ENCODE measurements around the gene TTN. TPM values are rescaled to one million over a fixed set of nuclear protein-coding genes. Genes with fewer than 3 reads are reported as not detected.

The TTN gene
- total and polyA plus RNA-seq, 9 donors, result 0.17 to 12.9 (median 1.2) TPM

- TF ChIP-seq EP300 (IDR thresholded peaks at IDR 0.05) (no peak), POLR2A (IDR thresholded peaks at IDR 0.05) (no peak)
- TF ChIP-seq, protein P1, sequence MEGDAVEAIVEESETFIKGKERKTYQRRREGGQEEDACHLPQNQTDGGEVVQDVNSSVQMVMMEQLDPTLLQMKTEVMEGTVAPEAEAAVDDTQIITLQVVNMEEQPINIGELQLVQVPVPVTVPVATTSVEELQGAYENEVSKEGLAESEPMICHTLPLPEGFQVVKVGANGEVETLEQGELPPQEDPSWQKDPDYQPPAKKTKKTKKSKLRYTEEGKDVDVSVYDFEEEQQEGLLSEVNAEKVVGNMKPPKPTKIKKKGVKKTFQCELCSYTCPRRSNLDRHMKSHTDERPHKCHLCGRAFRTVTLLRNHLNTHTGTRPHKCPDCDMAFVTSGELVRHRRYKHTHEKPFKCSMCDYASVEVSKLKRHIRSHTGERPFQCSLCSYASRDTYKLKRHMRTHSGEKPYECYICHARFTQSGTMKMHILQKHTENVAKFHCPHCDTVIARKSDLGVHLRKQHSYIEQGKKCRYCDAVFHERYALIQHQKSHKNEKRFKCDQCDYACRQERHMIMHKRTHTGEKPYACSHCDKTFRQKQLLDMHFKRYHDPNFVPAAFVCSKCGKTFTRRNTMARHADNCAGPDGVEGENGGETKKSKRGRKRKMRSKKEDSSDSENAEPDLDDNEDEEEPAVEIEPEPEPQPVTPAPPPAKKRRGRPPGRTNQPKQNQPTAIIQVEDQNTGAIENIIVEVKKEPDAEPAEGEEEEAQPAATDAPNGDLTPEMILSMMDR (IDR thresholded peaks at IDR 0.05), result no peak
- Histone ChIP-seq H3K36me3 (no peaks in the 10 kb centered on the region), H3K27me3 (no peaks in the 10 kb centered on the region), H3K27ac (no peak overlapping the region), H3K4me3 (no peak overlapping the region), H3K4me1 (ENCODE audit: insufficient read depth) (no peaks in the 10 kb centered on the region), H3K9me3 (no peaks in the 10 kb centered on the region)
- WGBS, 3 donors, result 84 to 96% (median 93%) methylated on average over 2 of the region's 2 CpGs
- intact Hi-C loops (cut with DNase I), result no loop called here
- DNase-seq, result no peak
Observed at GRCh38 chr2:178811045-178811444, 3.8 kb upstream of the TTN start.

GRCh38 chr2:178810422-178810821 lies 3.2 kb upstream of the TTN start:
- no peaks in the 10 kb centered on the region for H3K9me3 ChIP-seq
- WGBS, 3 donors, result 89 to 94% (median 90%) methylated on average over 5 of the region's 5 CpGs
- no peaks in the 10 kb centered on the region for H3K36me3 ChIP-seq
- no peaks in the 10 kb centered on the region for H3K4me1 ChIP-seq (ENCODE audit: insufficient read depth)
- DNase-seq, result no peak
- no peak overlapping the region for H3K27ac ChIP-seq
- no peak overlapping the region for H3K4me3 ChIP-seq
- no peaks in the 10 kb centered on the region for H3K27me3 ChIP-seq
- TF ChIP-seq, protein P1 (IDR thresholded peaks at IDR 0.05), result no peak
- no peak for TF ChIP-seq EP300 (IDR thresholded peaks at IDR 0.05)
- no peak for TF ChIP-seq POLR2A (IDR thresholded peaks at IDR 0.05)
- intact Hi-C loops (cut with DNase I), result no loop called here

GRCh38 chr2:178806543-178806942 lies 680 bp downstream of the TTN start:
- 91 to 95% (median 93%) methylated on average over 1 of the region's 1 CpG for WGBS, 3 donors
- H3K9me3 ChIP-seq, result no peaks in the 10 kb centered on the region
- intact Hi-C loops (cut with DNase I), result no loop called here

DNA sequence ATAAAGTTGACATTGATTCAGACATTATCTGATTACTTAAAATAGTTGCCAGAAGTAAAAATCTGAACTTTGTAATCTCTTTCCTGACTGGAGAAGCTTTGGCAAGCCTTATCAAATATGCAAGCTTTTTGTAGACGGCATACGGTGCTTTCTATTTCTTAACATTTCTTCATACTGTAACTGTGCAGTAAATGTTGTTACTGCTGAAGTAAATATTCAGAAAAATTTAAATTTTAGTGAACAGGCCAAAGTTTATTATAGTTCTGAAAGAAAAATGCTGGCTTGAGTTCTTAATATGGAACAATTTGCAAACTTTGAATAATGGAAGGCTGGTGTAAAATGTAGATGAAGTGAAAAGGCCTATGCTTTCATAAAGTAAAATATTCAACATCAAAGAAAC lies 1.8 kb downstream of the TTN start:
- no peaks in the 10 kb centered on the region for H3K27me3 ChIP-seq
- intact Hi-C loops (cut with DNase I), result no loop called here
- 27 to 64% (median 35%) methylated on average over 2 of the region's 2 CpGs for WGBS, 3 donors
- no peak overlapping the region for H3K27ac ChIP-seq
- no peak overlapping the region for H3K4me3 ChIP-seq
- TF ChIP-seq, protein P1 (IDR thresholded peaks at IDR 0.05), result no peak
- TF ChIP-seq POLR2A (IDR thresholded peaks at IDR 0.05), result no peak
- no peak for TF ChIP-seq EP300 (IDR thresholded peaks at IDR 0.05)
- H3K36me3 ChIP-seq, result no peaks in the 10 kb centered on the region
- DNase-seq, result no peak
- H3K4me1 ChIP-seq (ENCODE audit: insufficient read depth), result no peaks in the 10 kb centered on the region
- no peaks in the 10 kb centered on the region for H3K9me3 ChIP-seq

More at GRCh38 chr2:178806543-178806942, 680 bp downstream of the TTN start:
- no peaks in the 10 kb centered on the region for H3K27me3 ChIP-seq
- H3K4me3 ChIP-seq, result no peak overlapping the region
- no peak overlapping the region for H3K27ac ChIP-seq
- H3K4me1 ChIP-seq (ENCODE audit: insufficient read depth), result no peaks in the 10 kb centered on the region
- TF ChIP-seq EP300 (IDR thresholded peaks at IDR 0.05) (no peak), POLR2A (IDR thresholded peaks at IDR 0.05) (no peak)
- TF ChIP-seq, protein P1 (IDR thresholded peaks at IDR 0.05), result no peak
- no peaks in the 10 kb centered on the region for H3K36me3 ChIP-seq
- DNase-seq, result no peak

Measured in ovary (tissue), 9 donors.